HG03439 (cell line): Measurements from ENCODE around the gene ATP8B3.

Source experiments
- ATAC-seq: cut with Tn5 transposase; IDR thresholded peaks from one replicate; pipeline ENCODE4 v1.9.1; 2021; ENCODE audit warnings: mild to moderate bottlenecking, moderate library complexity; ENCODE audit not compliant: unreplicated experiment

The ATP8B3 gene

DNA sequence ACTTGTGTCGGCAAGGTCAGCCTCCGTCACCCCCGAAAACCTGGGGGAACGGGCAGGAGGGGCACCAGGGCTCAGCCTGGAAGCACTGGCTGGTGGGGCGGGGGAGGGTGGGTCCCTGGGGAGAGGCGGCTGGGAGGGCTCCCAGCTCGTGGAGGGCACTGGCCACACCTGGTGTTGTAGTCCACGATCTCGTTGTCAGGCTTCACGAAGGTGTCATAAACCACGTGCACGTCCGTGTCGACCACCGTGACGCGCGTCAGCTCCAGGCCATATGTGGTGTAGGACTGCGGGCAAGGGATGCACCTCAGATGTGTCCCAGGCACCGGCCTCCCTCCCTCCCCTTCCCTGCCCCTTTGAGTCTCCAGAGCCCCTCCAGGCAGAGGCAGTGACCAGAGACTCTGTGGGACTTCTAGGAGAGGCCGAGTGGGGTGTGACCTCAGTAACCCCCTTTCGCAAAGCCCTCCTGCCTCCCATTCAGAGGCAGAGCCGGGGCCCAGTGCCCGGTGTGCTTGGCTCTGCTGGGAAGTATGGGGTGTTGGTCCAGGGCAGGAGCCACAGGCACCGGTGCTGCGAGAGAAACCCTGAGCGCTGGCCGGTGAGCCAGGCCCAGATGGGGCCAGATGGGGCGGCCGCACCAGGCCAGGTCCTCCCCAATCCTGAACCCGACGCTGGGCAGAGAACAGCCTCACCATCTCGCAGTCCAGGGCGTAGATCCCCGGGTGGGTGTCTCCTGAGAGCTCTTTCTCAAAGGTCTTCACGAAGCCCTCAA is 4.6 kb upstream of the ATP8B3 start:
- ATAC-seq: no peak

GRCh38 chr19:1815605-1816529 is 3.8 kb upstream of the ATP8B3 start:
- ATAC-seq: no peak

GRCh38 chr19:1814833-1815604 is 2.9 kb upstream of the ATP8B3 start:
- ATAC-seq: no peak

- ATAC-seq: no peak
Measured at GRCh38 chr19:1814391-1814790, 2.3 kb upstream of the ATP8B3 start.

DNA sequence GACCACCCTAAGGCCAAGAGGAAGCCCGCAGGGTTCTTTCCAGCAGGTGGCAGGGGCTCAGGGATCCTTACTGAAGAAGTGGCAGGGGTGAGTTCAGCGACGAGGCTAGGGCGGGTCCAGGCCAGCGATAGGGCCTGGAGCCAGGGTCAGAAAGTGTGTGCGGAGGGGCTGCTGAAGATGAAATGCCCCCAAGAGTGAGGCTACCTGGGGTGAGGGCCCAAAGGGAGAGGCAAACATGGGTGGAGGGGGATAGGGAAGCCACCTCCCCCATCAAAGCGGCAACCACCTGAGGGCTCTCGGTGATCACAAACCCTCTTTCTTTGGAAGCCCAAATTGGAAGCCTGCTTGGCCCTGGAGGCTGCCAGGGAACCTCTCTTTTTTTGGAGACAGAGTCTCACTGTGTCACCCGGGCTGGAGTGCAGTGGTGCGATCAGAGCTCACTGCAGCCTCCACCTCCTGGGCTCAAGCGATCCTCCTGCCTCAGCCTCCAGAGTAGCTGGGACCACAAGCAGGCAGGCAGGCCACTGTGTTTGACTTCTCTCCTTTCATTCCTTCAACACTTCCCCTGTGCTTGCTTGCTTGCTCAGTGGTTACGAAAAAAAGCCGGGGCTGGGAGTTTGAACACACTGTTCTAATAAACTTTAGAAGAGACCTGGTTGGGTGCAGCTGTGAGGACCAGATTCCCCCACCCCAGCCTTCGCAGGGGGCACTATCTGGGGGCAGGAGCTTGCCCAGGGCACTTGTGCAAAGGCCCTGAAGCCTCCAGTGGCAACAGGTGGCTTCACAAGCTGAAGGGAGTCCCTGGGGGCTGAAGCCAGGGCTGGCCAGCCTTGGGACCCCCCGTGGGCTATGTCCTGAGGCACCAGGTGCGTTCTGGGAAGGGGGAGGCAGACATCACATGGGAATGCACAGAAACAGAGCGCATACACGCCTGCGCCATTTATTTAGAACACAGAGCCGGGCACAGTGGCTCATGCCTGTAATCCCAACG is 1.4 kb upstream of the ATP8B3 start:
- no peak for ATAC-seq

GRCh38 chr19:1812426-1813191 is 533 bp upstream of the ATP8B3 start:
- ATAC-seq: peak; percentile 74

GRCh38 chr19:1811472-1811894 is 593 bp downstream of the ATP8B3 start:
- no peak for ATAC-seq

DNA sequence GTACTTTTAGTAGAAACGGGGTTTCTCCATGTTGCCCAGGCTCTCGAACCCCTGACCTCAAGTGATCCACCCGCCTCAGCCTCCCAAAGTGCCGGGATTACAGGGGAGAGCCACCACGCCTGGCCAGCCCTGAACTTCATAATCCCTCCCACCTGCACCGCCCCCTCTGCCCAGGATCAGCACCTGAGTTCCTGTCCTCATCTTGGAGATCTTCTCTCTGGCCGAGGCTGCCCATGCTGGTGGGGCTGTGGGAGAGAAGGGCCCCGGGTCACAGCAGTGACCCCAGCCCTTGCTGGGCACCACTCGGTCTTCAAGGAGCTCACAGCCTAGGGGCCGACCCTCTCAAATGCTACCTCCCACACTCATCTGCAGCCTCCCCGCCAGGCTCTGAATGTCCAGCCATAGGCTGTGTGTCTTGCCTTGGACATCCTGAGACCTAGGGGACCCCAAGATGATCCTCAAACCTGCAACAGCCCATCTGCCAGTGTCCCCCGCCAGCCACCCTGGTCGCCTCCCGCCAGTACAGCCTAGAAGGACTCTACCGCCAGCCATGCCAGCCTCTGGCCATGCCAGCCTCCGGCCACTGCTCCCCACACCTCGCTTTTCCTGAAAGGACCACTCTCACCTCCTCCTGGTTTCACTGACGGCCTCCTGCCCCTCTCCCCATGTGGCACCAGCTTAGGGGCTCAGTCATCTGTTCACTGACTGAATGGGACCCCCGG is 1.5 kb downstream of the ATP8B3 start:
- no peak for ATAC-seq

DNA sequence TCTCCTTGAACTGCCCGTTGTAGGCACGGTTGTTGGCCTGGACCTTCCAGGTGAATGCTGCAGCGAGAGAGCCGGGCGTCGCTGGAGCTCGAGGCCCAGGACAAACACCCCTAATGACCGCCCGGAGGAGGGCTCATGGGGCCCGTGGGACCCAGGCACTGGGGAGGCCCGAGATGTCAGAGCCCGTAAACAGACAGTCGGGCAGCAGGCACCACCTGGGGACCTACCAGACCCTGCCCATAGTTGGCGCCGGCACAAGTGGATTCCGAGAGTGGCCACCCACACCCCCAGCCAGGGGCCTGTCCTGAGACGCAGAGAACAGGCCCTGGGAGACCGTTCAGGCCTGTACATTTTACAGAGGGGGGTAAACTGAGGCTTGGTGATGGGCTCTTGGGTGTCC is 2.4 kb downstream of the ATP8B3 start:
- ATAC-seq: no peak

DNA sequence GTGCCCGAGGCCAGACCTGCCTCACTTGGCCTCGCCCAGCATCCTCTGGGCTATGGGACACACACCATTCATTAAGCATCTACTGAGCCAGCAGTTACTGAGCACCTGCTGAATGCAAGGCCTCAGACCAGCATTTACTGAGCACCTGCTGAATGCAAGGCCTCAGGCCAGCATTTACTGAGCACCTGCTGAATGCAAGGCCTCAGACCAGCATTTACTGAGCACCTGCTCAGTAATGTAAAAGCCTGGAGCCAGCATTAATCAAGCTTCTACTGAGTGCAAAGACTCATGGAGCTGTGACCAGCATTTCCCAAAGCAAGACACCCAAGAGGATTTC is 3.7 kb downstream of the ATP8B3 start:
- ATAC-seq: no peak

DNA sequence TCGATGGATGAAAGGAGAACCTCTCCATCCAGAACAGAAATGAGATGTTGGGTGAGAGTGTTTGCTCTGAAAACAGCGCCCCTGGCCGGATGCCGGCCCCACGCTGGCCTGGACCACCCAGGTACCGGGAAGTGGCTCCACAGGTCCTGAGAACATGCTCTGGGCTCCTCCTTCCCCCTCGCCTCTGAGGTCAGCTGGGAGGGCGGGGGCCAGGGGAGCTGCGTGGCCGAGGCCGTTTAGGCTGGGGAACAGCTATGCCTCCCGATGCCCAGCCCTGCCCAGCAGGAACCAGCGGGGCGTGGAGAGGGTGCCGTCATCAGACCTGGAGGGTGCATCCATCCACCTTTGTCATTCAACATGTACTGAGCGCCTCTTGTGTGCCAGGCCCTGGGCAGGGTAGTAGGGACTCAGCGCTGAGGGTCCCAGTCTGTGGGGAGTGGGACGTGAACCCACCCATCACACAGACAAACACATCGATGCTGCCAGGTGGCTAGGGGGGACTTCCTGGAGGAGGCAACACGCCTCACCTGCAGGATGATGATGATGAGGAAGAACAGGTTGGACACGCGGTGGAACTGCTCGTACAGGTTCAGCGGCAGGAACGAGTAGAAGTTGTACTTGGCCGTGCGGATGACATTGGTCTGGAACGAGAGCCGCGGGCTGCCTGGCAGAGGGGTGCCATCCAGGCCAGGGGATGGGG is 4.2 kb downstream of the ATP8B3 start:
- ATAC-seq: no peak

- ATAC-seq: no peak
Measured at GRCh38 chr19:1807030-1807694, 4.9 kb downstream of the ATP8B3 start.

DNA sequence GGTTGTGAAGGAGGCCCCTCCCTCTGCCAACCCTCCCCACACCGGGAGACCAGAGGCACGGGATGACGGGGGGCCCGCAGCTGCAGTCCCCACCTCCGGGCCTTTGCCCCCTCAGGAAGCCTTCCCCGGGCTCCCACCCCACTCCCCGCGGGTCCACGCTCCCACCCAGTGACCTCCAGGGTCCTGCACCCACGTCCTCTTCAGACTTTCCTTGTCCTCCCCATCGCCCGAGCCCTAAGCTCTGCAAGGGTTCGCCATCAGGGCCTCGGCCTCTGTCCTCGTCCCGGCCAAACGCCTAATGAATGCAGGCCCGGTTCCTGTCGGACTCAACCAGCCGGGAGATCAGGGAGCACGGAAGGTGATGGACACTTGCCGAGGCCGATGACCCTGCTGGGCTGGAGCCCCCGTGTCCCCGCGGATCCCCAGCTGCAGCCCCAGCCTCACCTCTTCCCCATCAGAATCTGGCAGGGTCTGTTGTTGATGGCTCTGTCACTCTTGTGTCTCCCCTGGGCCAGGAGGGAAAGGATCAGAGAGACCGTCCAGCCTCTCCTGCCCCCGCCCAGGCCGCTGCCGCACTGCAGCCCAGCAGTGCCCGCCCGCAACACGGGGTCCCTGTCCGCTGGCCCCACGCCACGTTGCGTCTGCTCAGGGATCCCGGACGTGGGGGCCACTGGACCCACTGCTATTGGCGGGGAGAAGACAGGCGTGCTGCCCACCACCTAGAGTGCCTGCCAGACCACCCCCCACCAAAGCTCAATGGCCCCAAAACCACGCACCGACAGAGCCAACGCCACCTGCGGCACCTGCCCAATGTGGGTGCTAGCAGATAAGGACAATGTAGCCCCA is 5.7 kb downstream of the ATP8B3 start:
- ATAC-seq: no peak

GRCh38 chr19:1805401-1806183 is 6.5 kb downstream of the ATP8B3 start:
- ATAC-seq: no peak

DNA sequence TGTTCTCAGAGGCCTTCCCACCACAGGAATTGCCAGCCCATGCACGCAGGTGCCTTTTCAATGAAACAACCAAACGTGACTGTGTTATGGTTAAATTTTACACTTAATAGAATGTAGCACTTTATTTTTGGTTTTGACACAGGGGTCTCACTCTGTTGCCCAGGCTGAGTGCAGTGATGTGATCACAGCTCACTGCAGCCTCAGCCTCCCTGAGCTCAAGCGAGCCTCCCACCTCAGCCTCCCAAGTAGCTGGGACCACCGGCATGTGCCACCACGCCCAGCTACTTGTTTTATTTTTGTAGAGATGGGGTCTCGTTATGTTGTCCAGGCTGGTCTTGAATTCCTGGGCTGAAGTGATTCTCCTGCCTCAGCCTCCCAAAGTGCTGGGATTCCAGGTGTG is 7.2 kb downstream of the ATP8B3 start:
- ATAC-seq: no peak
